ENCODE data around the gene TGFBR2.

- no peak for TF ChIP-seq CTCF (optimal IDR thresholded peaks at IDR 0.05 in 1 of 3, IDR thresholded peaks at IDR 0.05 in 1 of 3, conservative IDR thresholded peaks at IDR 0.05 in 1 of 3; ENCODE audit: extremely low read depth in 1 of 3, insufficient read depth in 2 of 3, low read length in 3 of 3)
- no peak for TF ChIP-seq EZH2 (IDR thresholded peaks at IDR 0.05; ENCODE audit: low read length)
These were observed 116.8 kb downstream of the TGFBR2 start for GRCh38 chr3:30723211-30723610.

Data from keratinocyte (primary cell).